K562 treated with DMSO at 1 percent for 12 hours (cell line): ENCODE results near the gene RIPPLY2. TPM values are rescaled to one million over a fixed set of nuclear protein-coding genes. Genes with fewer than 3 reads are reported as not detected.

ENCODE experiments used
- total RNA-seq: library from RNA; unstranded; fragments of 300-600 nt; gene quantifications from 2 replicates; pipeline ENCODE4 v1.2.3, GENCODE V29; 2022; ENCODE audit not compliant: insufficient read depth

Gene RIPPLY2, protein sequence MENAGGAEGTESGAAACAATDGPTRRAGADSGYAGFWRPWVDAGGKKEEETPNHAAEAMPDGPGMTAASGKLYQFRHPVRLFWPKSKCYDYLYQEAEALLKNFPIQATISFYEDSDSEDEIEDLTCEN
- not detected in 2 replicates for total RNA-seq

DNA sequence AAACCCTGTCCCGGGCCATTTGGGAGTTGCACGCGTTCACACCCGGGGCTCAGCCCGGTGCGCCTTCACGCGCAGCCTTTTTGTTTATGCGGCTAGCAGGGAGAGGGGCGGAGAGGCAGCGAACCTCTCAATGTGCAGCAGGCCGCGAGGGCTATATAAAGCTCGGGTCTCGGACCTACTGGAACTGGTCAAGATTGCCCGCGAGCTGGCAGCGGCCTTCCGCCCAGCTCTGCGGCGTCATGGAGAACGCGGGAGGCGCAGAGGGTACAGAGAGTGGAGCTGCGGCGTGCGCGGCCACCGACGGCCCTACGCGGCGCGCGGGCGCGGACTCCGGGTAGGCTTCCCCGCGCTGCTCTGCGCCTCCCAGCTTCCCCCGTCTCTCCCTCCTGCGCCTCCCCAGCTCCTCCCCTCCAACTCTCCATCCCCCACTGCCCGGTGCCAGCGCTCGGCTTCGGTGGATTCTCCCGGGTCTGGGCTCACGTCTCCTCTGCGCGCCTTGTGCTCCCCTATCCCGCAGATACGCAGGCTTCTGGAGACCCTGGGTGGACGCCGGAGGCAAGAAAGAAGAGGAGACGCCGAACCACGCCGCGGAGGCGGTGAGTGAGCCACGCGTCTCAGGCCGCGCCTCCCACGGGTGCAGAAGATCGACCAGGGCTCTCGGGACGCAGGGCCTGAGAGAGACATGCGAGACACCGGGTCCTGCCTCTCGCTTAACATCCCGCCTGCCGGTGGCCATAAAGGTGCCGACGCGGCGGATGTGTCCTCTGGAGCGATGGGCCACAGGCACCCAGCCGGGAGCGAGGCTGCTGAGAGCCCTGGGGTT lies at the start of gene RIPPLY2:
Gene RIPPLY2, plus strand, starts transcription at position 183 of the 823 bp plus-strand sequence. Its CDS starts 57 bp downstream, at position 240.

DNA sequence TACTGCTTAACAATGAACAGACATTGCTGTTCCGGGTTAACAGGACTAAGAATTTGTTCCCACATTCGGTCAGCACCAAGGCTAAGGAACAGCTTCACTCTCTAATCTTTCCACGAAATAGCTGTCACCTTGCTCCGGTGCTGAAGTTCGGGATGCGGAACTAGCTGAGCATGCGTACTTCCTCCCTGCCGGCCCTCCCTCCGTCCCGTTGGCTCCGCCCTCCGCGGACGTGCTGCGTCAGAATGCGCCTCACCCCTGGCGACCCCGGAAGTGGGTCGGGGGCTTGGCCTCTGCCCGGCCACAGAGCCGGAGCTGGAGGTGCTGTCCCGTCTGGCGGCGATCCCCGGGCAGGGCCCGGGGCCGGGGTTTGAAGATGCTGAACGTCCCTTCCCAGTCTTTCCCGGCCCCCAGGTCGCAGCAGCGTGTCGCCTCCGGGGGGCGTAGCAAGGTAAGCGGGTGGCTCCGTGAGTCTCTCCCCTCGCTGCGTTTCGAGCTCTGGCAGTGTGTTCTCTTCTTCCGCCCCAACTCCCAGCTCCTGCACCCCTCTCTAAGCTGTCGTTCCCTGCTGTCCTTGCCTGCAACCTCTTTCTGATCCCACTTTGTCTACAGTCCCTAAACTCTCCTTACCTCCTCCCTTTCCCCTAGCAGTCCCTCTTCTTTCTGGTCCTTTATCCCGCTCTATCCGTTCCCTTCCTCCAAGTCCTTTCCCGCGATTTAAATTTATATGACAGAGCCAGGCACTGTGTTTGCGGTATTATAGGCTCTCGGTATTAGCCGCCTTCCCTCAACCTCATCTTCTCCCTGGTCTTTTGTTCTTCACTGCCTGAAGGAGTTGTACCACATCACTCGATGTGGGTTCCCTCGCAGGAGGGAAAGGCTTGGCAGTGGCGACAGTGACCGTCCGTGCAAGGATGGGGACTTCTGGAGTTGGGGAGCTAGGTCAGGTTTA lies 6.5 kb downstream of the RIPPLY2 start, which contains the start of gene CYB5R4:
Gene CYB5R4, plus strand, starts transcription at position 280 of the 949 bp plus-strand sequence. Its CDS starts 94 bp downstream, at position 374.

Other genes starting within 250 kb of the RIPPLY2 start
- not detected in 2 replicates for gene SNAP91, start 144.3 kb upstream of the RIPPLY2 start, total RNA-seq
- gene CYB5R4, start 6.3 kb downstream of the RIPPLY2 start, total RNA-seq: 6.6 and 7.6 TPM in 2 replicates
- gene MRAP2, start 180.4 kb downstream of the RIPPLY2 start, total RNA-seq: 4.8 and 9.7 TPM in 2 replicates